ENCODE data around the gene HYLS1.
"Not testable (repeated sequence)": the region's sequence is repeated elsewhere in the genome, so short reads cannot be mapped to it uniquely, and the experiment has no call there.

The HYLS1 gene

DNA sequence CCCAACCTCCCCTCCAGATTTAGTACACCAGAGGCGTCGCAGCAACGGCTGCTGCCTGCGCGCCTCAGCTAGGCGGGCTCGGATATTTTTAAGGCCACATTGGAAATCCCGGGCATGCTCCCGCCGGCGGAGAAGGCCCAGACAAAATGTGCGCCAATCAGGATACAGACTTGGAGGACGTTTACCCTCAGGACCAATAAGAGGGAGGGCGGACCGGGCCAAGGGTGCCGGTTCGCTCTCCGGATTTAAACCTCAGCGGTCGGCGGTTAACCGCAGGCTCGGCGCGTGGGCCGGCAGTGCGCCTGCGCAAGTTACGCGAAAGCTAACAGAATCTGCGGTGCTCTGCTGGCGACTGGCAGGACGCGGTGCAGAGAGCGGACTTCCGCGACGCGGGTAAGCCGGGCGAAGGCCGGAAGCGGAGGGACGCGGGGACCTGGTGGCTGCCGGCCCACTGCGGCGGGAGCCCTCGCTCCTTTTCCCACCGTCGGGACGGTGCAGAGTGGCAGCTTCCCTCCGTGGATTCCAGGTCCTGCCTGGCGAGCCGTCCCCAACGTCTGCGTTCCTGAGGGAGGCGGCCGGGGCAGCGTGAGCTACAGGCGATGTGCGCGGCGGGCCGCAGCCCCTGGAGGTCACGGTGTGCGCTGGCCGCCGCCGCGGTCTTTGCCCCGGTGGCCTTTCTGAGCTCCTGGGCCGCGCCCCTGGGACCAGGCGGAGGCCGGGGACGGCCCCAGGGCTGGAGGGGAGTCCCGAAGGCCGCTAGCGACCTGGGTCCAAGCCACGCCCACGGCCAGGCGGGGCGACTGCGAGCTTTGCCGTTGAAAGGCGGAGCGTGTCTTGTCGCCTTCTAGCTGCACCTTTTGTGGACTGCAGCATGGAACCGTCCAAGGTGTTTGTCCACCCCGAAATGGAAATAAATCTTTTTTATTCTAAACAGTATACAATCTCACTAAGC is at the start of gene HYLS1:
Gene HYLS1 (plus strand): TSS at position 296 of the 952 bp plus-strand sequence. CDS start 11,701 bp downstream, outside the sequence.
- Histone ChIP-seq H3K9me3 (ENCODE audit: control insufficient read depth, insufficient read depth, low read length) (peaks cover 5% of the 10 kb centered on the region; the same call in 1 of the 2 replicates), H3K9ac (ENCODE audit: low read depth, low read length) (peak within 1 kb of the TSS; percentile 75), H3K36me3 (ENCODE audit: insufficient read depth, low read length) (peaks cover 3% of the 10 kb centered on the region; the same call in 1 of the 2 replicates), H3K4me1 (ENCODE audit: insufficient read depth, low read length) (no peaks in the 10 kb centered on the region)

GRCh38 chr11:125842321-125842948 is 45.0 kb upstream of the HYLS1 start:
- no peaks in the 10 kb centered on the region for H3K36me3 ChIP-seq (ENCODE audit: insufficient read depth, low read length)
- H3K9ac ChIP-seq (ENCODE audit: low read depth, low read length), result no peak overlapping the region
- H3K4me1 ChIP-seq (ENCODE audit: insufficient read depth, low read length), result no peaks in the 10 kb centered on the region; the same call in 1 of the 2 replicates
- peaks cover 2% of the 10 kb centered on the region; the same call in 1 of the 2 replicates for H3K9me3 ChIP-seq (ENCODE audit: control insufficient read depth, insufficient read depth, low read length)

- Histone ChIP-seq H3K9me3 (ENCODE audit: control insufficient read depth, insufficient read depth, low read length) (peaks cover 2% of the 10 kb centered on the region; the same call in 1 of the 2 replicates), H3K36me3 (ENCODE audit: insufficient read depth, low read length) (no peaks in the 10 kb centered on the region), H3K9ac (ENCODE audit: low read depth, low read length) (no peak overlapping the region), H3K4me1 (ENCODE audit: insufficient read depth, low read length) (no peaks in the 10 kb centered on the region; the same call in 1 of the 2 replicates)
Measured at GRCh38 chr11:125846188-125846587, 41.3 kb upstream of the HYLS1 start.

DNA sequence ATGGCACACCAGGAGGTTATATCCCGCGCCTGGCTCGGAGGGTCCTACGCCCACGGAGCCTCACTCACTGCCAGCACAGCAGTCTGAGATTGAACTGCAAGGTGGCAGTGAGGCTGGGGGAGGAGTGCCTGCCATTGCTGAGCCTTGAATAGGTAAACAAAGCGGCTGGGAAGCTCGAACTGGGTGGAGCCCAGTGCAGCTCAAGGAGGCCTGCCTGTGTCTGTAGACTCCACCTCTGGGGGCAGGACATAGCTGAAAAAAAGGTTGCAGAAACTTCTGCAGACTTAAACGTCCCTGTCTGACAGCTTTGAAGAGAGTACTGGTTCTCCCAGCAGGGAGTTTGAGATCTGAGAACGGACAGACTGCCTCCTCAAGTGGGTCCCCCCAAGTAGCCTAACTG is 29.8 kb upstream of the HYLS1 start:
- H3K4me1 ChIP-seq (ENCODE audit: insufficient read depth, low read length); H3K9me3 ChIP-seq (ENCODE audit: control insufficient read depth, insufficient read depth, low read length); H3K9ac ChIP-seq (ENCODE audit: low read depth, low read length); H3K36me3 ChIP-seq (ENCODE audit: insufficient read depth, low read length): not testable (repeated sequence)

GRCh38 chr11:125862786-125863185 is 24.7 kb upstream of the HYLS1 start:
- not testable (repeated sequence) for H3K9me3 ChIP-seq (ENCODE audit: control insufficient read depth, insufficient read depth, low read length); H3K36me3 ChIP-seq (ENCODE audit: insufficient read depth, low read length); H3K4me1 ChIP-seq (ENCODE audit: insufficient read depth, low read length); H3K9ac ChIP-seq (ENCODE audit: low read depth, low read length)

DNA sequence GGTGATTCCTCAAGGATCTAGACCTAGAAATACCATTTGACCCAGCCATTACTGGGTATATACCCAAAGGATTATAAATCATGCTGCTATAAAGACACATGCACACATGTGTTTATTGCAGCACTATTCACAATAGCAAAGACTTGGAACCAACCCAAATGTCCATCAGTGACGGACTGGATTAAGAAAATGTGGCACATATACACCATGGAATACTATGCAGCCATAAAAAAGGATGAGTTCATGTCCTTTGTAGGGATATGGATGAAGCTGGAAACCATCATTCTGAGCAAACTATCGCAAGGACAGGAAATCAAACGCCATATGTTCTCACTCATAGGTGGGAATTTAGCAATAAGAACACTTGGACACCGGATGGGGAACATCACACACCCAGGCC is 22.1 kb upstream of the HYLS1 start:
- H3K36me3 ChIP-seq (ENCODE audit: insufficient read depth, low read length); H3K9ac ChIP-seq (ENCODE audit: low read depth, low read length); H3K4me1 ChIP-seq (ENCODE audit: insufficient read depth, low read length); H3K9me3 ChIP-seq (ENCODE audit: control insufficient read depth, insufficient read depth, low read length): not testable (repeated sequence)

GRCh38 chr11:125869521-125869920 is 17.9 kb upstream of the HYLS1 start:
- Histone ChIP-seq H3K4me1 (ENCODE audit: insufficient read depth, low read length) (no peaks in the 10 kb centered on the region), H3K36me3 (ENCODE audit: insufficient read depth, low read length) (no peaks in the 10 kb centered on the region), H3K9ac (ENCODE audit: low read depth, low read length) (no peak overlapping the region), H3K9me3 (ENCODE audit: control insufficient read depth, insufficient read depth, low read length) (no peaks in the 10 kb centered on the region; the same call in 1 of the 2 replicates)

DNA sequence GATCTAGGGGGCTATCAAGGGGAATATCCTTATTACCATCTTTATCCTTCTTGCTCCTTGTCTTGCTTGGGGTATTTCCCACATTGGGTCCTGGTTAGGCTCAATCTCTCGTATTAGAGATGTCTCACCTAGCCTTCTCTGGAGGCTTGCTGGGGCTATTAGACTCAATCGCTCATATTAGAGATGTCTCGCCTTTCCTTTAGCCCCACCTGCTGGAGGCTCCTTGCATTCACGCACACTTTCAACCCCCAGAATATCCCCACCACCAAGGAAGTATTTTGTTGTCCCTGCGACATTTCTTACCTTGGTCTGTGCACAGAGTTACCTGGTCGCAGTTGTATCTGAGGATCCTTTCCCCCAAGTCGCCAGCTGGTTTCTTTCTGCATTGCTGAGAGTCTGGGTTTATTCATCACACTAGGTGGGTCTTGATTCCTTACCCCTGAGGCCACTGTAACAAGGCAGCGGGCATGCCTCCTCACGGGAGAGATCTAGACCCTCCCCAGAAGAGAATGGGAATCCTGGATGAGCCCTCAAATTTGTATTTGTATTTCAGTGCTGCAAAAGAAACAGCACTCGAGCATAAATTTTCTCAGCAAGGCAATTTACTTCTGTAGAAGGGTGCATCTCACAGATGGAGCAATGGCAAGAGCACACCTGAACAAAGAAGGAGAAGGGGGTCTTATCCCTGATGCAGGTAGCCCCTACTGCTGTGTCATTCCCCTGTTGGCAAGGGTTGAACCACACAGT is 15.9 kb upstream of the HYLS1 start:
- Histone ChIP-seq H3K9me3 (ENCODE audit: control insufficient read depth, insufficient read depth, low read length) (no peaks in the 10 kb centered on the region; the same call in 1 of the 2 replicates), H3K9ac (ENCODE audit: low read depth, low read length) (no peak overlapping the region), H3K36me3 (ENCODE audit: insufficient read depth, low read length) (no peaks in the 10 kb centered on the region), H3K4me1 (ENCODE audit: insufficient read depth, low read length) (no peaks in the 10 kb centered on the region)

GRCh38 chr11:125872138-125872491 is 15.4 kb upstream of the HYLS1 start:
- H3K36me3 ChIP-seq (ENCODE audit: insufficient read depth, low read length), result no peaks in the 10 kb centered on the region
- no peaks in the 10 kb centered on the region for H3K4me1 ChIP-seq (ENCODE audit: insufficient read depth, low read length)
- H3K9ac ChIP-seq (ENCODE audit: low read depth, low read length), result no peak overlapping the region
- no peaks in the 10 kb centered on the region; the same call in 1 of the 2 replicates for H3K9me3 ChIP-seq (ENCODE audit: control insufficient read depth, insufficient read depth, low read length)

DNA sequence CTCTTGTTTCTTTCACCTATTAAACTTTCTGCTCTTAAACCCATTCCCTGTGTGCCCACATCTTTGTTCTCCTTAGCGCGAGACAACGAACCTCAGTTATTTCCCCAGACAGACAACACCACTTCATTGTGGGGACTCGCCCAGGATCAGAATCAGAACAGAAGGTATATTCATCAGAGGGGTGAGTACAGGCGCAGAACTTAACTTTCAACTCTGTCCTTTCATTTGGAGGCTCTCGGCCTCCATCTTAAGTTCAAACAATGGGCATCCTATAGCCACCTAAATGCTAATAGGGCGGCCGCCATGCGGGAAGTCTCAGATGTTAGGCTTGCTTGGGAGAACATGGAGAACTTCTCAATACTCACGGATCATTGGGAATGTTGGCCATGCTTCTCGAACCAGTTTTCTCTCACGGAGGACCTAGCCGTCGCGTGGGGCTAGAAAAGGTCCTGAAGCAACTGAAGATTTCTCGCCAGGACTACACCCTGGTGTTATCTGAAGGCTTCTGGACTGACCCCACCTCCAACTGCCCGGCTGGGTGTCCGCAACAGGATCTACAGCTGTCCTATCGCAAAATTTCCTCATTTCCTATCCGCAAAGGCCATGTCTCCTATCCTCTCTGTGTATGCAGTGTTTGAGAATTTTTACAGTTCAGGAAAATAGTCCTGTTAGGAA is 13.4 kb upstream of the HYLS1 start:
- Histone ChIP-seq H3K36me3 (ENCODE audit: insufficient read depth, low read length) (no peaks in the 10 kb centered on the region), H3K9me3 (ENCODE audit: control insufficient read depth, insufficient read depth, low read length) (no peaks in the 10 kb centered on the region; the same call in 1 of the 2 replicates), H3K4me1 (ENCODE audit: insufficient read depth, low read length) (no peaks in the 10 kb centered on the region), H3K9ac (ENCODE audit: low read depth, low read length) (no peak overlapping the region)

DNA sequence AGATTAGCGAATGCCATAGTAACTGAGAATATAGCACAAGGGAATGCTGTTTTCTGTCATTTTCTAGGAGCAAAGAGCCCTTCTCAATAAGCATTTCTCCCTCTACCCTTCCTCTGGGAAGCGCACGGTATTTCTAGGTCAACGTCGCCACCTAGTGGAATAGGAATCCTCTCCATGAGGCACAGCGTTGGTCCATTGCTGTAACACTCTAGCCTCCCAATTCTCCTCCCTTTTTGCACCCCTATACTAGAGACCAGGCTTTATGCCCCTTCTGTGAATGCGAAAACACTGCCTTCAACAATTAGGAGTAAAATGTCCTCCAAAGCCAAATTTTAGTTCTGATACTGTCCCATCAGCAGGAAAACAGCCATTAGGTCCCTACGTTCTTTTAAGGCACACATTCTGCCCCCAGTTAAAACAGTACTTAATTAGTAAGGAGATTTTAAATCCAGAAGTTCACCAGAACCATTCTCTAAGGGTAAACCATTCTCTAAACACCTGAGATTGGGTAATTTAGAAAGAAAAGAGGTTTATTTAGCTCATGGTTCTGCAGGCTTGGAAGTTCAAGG is 12.8 kb upstream of the HYLS1 start:
- Histone ChIP-seq H3K9me3 (ENCODE audit: control insufficient read depth, insufficient read depth, low read length) (no peaks in the 10 kb centered on the region; the same call in 1 of the 2 replicates), H3K9ac (ENCODE audit: low read depth, low read length) (no peak overlapping the region), H3K4me1 (ENCODE audit: insufficient read depth, low read length) (no peaks in the 10 kb centered on the region), H3K36me3 (ENCODE audit: insufficient read depth, low read length) (no peaks in the 10 kb centered on the region)

- Histone ChIP-seq H3K4me1 (ENCODE audit: insufficient read depth, low read length) (no peaks in the 10 kb centered on the region), H3K36me3 (ENCODE audit: insufficient read depth, low read length) (no peaks in the 10 kb centered on the region), H3K9ac (ENCODE audit: low read depth, low read length) (no peak overlapping the region), H3K9me3 (ENCODE audit: control insufficient read depth, insufficient read depth, low read length) (peaks cover 3% of the 10 kb centered on the region; the same call in 1 of the 2 replicates)
Measured at GRCh38 chr11:125881291-125881690, 6.2 kb upstream of the HYLS1 start.

DNA sequence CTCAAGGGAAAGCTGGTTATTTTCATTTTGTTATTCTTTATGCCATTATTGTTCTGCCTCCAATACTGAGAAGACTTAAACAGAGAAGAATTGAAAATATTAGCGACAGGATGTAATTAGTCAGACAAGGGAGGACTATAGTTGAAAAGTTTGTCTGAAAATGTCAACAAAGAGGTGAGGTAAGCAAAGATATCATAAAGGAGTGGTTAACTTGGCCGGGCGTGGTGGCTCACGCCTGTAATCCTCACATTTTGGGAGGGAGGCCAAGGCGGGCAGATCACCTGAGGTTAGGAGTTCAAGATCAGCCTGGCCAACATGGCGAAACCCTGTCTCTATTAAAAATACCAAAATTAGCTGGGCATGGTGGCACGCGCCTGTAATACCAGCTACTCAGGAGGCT is 4.1 kb upstream of the HYLS1 start:
- Histone ChIP-seq H3K9ac (ENCODE audit: low read depth, low read length) (no peak overlapping the region), H3K4me1 (ENCODE audit: insufficient read depth, low read length) (no peaks in the 10 kb centered on the region), H3K36me3 (ENCODE audit: insufficient read depth, low read length) (no peaks in the 10 kb centered on the region), H3K9me3 (ENCODE audit: control insufficient read depth, insufficient read depth, low read length) (peaks cover 5% of the 10 kb centered on the region; the same call in 1 of the 2 replicates)

Measured in ES-I3 (cell line).